MM.1S (cell line): Measurements from ENCODE around the gene NLE1.

Experiments used
- DNase-seq: peaks from one replicate; pipeline ENCODE4 v3.0.0-alpha.2; 2015
- H2AFZ ChIP-seq: fragments of 300-600 bp; sonication (generic); 2 replicates; pipeline ENCODE4 v1.6.0; 2016; ENCODE audit warnings: antibody characterized with exemption, low read length
- H3F3A ChIP-seq: fragments of 300-600 bp; sonication (generic); 2 replicates; pipeline ENCODE4 v1.6.1; 2016; ENCODE audit warnings: mild to moderate bottlenecking, antibody characterized with exemption, low read length, moderate library complexity, mixed read lengths; ENCODE audit not compliant: insufficient read depth
- H3K27ac ChIP-seq: fragments of 300-600 bp; sonication (generic); 2 replicates; pipeline ENCODE4 v1.5.1; 2016; ENCODE audit warnings: mild to moderate bottlenecking, low read length
- H3K27me3 ChIP-seq: fragments of 300-600 bp; sonication (generic); replicated peaks from 2 replicates; pipeline ENCODE4 v1.6.0; 2016; ENCODE audit warnings: low read length; ENCODE audit not compliant: insufficient read depth
- H3K36me3 ChIP-seq: fragments of 300-600 bp; sonication (generic); replicated peaks from 2 replicates; pipeline ENCODE4 v1.6.1; 2016; ENCODE audit warnings: mild to moderate bottlenecking, low read length, mixed read lengths; ENCODE audit not compliant: insufficient read depth
- H3K4me1 ChIP-seq: fragments of 300-600 bp; sonication (generic); 2 replicates; pipeline ENCODE4 v1.6.1; 2016; ENCODE audit warnings: low read length, mixed read lengths
- H3K4me2 ChIP-seq: fragments of 300-600 bp; sonication (generic); 2 replicates; pipeline ENCODE4 v1.6.0; 2016; ENCODE audit warnings: low read depth, low read length
- H3K4me3 ChIP-seq: fragments of 300-600 bp; sonication (generic); 2 replicates; pipeline ENCODE4 v1.5.1; 2016; ENCODE audit warnings: low read length, mixed read lengths
- H3K79me2 ChIP-seq: fragments of 300-600 bp; sonication (generic); 2 replicates; pipeline ENCODE4 v1.6.1; 2016; ENCODE audit warnings: mixed run types, low read length, mixed read lengths
- H3K9ac ChIP-seq: fragments of 300-600 bp; sonication (generic); 2 replicates; pipeline ENCODE4 v1.6.1; 2016; ENCODE audit warnings: low read length, mixed read lengths
- H3K9me2 ChIP-seq: fragments of 300-600 bp; sonication (generic); replicated peaks from 2 replicates; pipeline ENCODE4 v1.6.1; 2016; ENCODE audit warnings: mild to moderate bottlenecking, low read length, mixed read lengths; ENCODE audit not compliant: insufficient read depth
- H3K9me3 ChIP-seq: fragments of 300-600 bp; sonication (generic); replicated peaks from 2 replicates; pipeline ENCODE4 v1.6.1; 2016; ENCODE audit warnings: mild to moderate bottlenecking, low read length, mixed read lengths; ENCODE audit not compliant: insufficient read depth
- H4K20me1 ChIP-seq: fragments of 300-600 bp; sonication (generic); 2 replicates; pipeline ENCODE4 v1.6.1; 2016; ENCODE audit warnings: mild to moderate bottlenecking, low read length, moderate library complexity, mixed read lengths; ENCODE audit not compliant: insufficient read depth
- EZH2 ChIP-seq: fragments of 300-600 bp; sonication (generic); optimal IDR thresholded peaks from 2 replicates; pipeline ENCODE3; 2017; ENCODE audit warnings: low read depth, mild to moderate bottlenecking, antibody characterized with exemption, low read length, mixed read lengths
- EZH2phosphoT487 ChIP-seq: fragments of 300-600 bp; sonication (generic); IDR thresholded peaks from 2 replicates; pipeline ENCODE4 v1.6.1; 2018; ENCODE audit warnings: antibody characterized with exemption, low read length
- TF ChIP-seq, protein P1 (sequence below): fragments of 300-600 bp; sonication (generic); IDR thresholded peaks from 2 replicates; pipeline ENCODE4 v1.5.1; 2016; ENCODE audit warnings: antibody characterized with exemption, low read length, mixed read lengths

NLE1 gene

DNA sequence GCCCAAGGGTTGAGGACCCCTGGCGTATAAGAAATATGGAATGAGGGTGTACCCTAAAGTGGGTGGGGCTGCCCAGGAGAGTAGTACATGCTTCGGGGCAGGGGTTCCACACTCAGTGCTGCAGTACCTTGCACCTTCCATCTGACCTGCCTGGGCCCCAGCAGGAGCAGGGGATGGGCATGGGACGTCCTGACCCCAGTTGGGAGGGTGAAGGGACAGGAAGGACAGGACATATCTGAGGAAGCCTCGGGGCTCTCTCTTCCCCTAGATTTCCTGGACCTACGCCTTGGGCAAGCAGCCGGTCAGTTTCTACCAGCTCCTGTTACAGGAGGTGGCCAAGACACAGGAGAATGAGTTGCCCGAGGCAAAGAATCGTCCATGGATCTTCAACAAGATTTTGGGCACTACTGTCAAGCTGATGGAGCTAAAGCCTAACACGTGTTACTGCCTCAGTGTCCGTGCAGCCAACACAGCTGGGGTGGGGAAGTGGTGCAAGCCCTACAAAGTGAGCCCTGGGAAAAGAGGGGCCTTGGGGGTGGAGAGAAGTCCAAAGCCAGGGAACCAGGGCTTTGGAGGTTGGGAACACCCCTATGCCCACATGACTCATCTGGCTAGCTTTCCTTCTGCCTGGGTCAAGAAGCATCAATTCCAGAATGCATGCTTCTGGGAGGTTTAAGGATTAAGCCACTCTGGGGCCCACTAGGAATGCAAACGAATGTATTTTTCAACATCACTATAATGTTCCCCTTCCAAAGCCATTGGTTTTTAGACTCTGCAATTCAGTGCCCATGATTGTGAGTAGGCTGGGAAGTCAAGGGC is 12.7 kb downstream of the NLE1 start:
- Histone ChIP-seq H3K9me3 (no peaks in the 10 kb centered on the region), H4K20me1 (no peaks in the 10 kb centered on the region), H3K27ac (no peak overlapping the region), H3K4me3 (no peak overlapping the region), H2AFZ (no peak overlapping the region), H3K36me3 (peaks cover 4% of the 10 kb centered on the region), H3K79me2 (no peaks in the 10 kb centered on the region), H3K9ac (no peak overlapping the region), H3K4me1 (no peaks in the 10 kb centered on the region), H3K4me2 (no peak overlapping the region), H3F3A (no peaks in the 10 kb centered on the region), H3K9me2 (no peaks in the 10 kb centered on the region), H3K27me3 (no peaks in the 10 kb centered on the region)
- TF ChIP-seq EZH2phosphoT487 (no peak), EZH2 (no peak)
- TF ChIP-seq, protein P1, sequence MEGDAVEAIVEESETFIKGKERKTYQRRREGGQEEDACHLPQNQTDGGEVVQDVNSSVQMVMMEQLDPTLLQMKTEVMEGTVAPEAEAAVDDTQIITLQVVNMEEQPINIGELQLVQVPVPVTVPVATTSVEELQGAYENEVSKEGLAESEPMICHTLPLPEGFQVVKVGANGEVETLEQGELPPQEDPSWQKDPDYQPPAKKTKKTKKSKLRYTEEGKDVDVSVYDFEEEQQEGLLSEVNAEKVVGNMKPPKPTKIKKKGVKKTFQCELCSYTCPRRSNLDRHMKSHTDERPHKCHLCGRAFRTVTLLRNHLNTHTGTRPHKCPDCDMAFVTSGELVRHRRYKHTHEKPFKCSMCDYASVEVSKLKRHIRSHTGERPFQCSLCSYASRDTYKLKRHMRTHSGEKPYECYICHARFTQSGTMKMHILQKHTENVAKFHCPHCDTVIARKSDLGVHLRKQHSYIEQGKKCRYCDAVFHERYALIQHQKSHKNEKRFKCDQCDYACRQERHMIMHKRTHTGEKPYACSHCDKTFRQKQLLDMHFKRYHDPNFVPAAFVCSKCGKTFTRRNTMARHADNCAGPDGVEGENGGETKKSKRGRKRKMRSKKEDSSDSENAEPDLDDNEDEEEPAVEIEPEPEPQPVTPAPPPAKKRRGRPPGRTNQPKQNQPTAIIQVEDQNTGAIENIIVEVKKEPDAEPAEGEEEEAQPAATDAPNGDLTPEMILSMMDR: no peak
- DNase-seq: no peak

DNA sequence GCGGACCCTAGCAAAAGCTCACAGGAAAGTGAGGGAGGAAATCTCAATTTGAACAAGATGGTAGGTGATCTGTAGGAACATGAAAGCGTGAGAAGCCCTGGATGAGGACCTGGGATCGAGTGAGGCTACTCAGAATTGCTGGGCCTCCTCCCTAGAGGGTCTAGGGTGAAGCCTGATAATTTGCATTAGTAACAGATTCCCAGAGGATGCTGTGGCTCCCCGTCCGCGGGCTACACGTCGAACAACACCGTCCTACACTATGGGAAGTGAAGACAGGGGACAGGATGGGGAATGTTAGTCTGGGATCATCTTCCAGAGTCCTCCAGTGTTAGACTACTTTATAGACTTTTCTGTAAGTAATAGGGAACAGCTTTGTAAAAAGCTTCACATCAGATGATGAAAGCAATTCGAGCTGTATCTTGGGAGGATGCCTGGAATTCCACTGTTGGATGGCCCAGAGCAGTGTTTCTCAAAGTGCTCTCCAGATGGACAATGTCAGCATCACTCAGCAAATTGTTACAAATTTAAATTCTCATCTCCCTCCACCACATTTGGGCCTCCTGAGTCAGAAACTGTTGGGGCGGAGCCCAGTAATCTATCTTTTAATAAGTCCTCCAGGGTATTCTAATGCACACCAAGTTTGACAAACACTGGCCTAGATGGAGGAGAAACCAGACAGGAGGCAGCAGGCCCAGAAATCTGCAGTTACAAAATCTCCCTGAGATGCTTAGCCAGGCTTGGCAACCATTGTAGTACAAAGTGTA is 14.2 kb downstream of the NLE1 start:
- no peaks in the 10 kb centered on the region for H3K9me3 ChIP-seq
- H2AFZ ChIP-seq: no peak overlapping the region
- no peak for DNase-seq
- H3K9ac ChIP-seq: no peak overlapping the region
- H3K9me2 ChIP-seq: no peaks in the 10 kb centered on the region
- no peaks in the 10 kb centered on the region for H3K27me3 ChIP-seq
- H3K4me2 ChIP-seq: no peak overlapping the region
- peaks cover 1% of the 10 kb centered on the region for H3K36me3 ChIP-seq
- no peaks in the 10 kb centered on the region for H3K79me2 ChIP-seq
- no peaks in the 10 kb centered on the region for H4K20me1 ChIP-seq
- H3K4me3 ChIP-seq: no peak overlapping the region
- no peaks in the 10 kb centered on the region for H3K4me1 ChIP-seq
- TF ChIP-seq, protein P1: no peak
- TF ChIP-seq EZH2: no peak
- no peak overlapping the region for H3K27ac ChIP-seq
- no peaks in the 10 kb centered on the region for H3F3A ChIP-seq

DNA sequence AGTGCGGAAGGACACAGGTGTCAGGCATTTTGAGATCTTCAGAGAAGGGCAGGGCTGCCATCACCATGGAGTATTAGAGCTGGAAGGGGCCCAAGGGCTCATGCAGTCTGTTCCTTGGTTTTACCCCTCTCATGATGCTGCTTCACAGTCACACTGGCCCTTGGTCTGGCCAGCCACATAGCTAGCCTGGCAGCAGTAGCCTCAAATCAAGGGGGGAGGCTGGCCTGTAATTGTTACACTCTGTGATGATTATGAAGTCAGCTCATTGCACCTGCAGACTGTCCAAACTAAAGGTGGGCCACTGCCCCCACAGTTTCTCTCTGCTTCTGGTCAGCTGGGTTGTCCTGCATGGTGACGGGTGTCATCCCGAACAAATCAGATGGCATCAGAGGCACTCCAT is 20.8 kb downstream of the NLE1 start, which contains the start of gene FNDC8:
Gene FNDC8 (plus strand): TSS at position 301 of the 400 bp plus-strand sequence. CDS start 79 bp downstream, at position 380.
- no peaks in the 10 kb centered on the region for H3K27me3 ChIP-seq
- no peaks in the 10 kb centered on the region for H3K4me1 ChIP-seq
- H3K9me3 ChIP-seq: no peaks in the 10 kb centered on the region
- no peak for DNase-seq
- no peak within 1 kb of the TSS for H3K9ac ChIP-seq
- no peak within 1 kb of the TSS for H3K4me2 ChIP-seq
- H4K20me1 ChIP-seq: no peaks in the 10 kb centered on the region
- no peak within 1 kb of the TSS for H2AFZ ChIP-seq
- H3K27ac ChIP-seq: no peak within 1 kb of the TSS
- H3K4me3 ChIP-seq: no peak within 1 kb of the TSS
- H3K79me2 ChIP-seq: peaks cover 30% of the 10 kb centered on the region
- H3K36me3 ChIP-seq: no peaks in the 10 kb centered on the region
- no peaks in the 10 kb centered on the region for H3F3A ChIP-seq
- no peak for TF ChIP-seq EZH2
- TF ChIP-seq, protein P1: no peak
- TF ChIP-seq EZH2phosphoT487: no peak
- H3K9me2 ChIP-seq: no peaks in the 10 kb centered on the region
